Fibroblast of skin of right quadriceps (primary cell): ENCODE data around the gene LRWD1.
"Not testable (repeated sequence)": the region's sequence is repeated elsewhere in the genome, so short reads cannot be mapped to it uniquely, and the experiment has no call there.

Experiments used
- DNase-seq: peaks from one replicate; pipeline ENCODE4 v3.0.0-alpha.2; 2013

Gene LRWD1

DNA sequence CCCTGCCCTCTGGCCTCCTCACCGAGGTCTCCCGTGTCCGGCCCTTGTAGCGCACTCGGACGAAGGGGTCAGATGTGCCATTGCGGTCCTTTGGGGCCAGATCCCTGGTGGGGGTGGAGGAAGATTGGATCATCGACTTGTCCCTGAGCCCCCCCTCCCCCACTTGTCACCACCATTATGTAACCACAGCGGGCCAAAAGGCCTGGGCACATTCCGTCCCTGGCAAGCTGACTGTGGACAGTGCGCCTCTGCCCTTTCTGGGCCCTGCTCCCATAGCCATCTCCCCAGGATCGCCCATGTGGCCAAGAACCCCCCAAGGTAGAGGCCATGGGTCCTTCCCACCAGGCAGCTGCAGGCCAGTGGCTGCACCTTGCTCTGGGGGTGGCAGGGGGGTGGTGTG lies 38.4 kb downstream of the LRWD1 start:
- DNase-seq, result not testable (repeated sequence)

GRCh38 chr7:102505298-102506185 lies 40.8 kb downstream of the LRWD1 start:
- not testable (repeated sequence) for DNase-seq

GRCh38 chr7:102507410-102508088 lies 42.8 kb downstream of the LRWD1 start:
- DNase-seq, result not testable (repeated sequence)

DNA sequence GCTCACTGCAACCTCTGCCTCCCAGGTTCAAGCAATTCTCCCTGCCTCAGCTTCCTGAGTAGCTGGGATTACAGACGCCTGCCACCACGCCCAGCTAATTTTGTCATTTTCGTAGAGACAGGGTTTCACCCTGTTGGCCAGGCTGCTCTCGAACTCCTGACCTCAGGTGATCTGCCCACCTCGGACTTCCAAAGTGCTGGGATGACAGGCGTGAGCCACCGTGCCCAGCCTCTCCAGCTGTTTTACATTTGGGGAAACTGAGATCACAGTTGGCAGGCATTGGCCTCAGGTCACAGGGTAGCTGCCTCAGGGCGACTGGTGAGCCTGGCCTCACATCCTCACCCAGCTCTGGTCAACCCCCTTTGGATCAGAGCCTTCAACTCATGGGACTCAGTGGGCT lies 45.8 kb downstream of the LRWD1 start:
- not testable (repeated sequence) for DNase-seq

DNA sequence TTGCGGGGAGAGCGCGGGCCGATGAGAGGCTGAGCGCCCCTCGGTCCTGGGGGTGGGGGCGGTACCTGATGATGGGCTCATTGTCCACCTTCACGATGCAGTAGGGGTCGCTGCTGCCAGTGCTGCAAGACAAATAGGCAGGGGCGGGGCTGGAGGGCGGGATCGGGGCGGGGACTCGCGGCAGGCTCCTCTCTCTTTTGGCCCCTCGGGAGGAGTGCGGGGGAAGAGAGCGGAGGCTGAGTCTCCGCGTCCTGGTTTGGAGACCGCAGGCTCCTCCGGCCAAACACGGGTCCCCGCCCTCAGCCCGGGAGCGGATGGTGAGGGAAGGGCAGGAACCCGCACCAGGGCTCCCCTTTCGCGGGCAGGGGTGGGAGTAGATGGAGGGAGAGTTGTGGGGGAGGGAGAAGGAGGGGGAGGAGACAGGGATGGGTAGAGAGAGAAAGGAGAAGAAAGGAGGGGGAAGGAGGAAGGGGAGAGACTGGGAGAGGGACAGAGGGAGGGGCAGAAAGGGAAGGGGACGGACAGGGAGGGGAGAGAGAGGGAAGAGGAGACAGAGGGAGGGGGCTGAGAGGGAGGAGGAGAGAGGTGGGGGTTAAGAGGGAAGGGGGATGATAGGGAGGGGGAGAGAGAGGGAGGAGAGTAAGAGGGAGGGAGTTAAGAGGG lies 47.2 kb downstream of the LRWD1 start:
- DNase-seq, result not testable (repeated sequence)

GRCh38 chr7:102512642-102513221 lies 47.9 kb downstream of the LRWD1 start:
- DNase-seq, result peak; percentile 90

- not testable (repeated sequence) for DNase-seq
Measured at GRCh38 chr7:102514881-102515721, 50.3 kb downstream of the LRWD1 start.

DNA sequence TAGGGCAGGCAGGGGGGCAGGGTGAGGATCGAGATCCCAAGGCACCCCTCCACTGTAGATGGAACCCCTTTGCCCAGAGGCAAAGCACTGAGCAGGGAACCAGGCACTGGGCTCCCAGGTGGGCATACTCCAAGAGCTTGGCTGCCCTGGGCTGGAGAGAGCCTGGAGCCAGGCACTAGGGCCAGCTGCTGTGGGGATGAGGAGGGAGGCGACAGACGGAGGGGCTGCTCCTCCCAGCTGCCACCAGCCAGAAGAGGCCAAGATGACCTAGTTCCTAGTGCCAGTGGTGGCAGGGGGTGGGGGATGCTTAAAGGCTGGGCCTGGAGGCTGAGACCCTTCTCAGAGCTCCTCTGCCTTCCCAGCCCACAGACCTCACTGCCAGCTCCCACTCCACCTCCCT lies 51.1 kb downstream of the LRWD1 start:
- not testable (repeated sequence) for DNase-seq

- DNase-seq, result not testable (repeated sequence)
Measured at GRCh38 chr7:102516951-102517350, 52.2 kb downstream of the LRWD1 start.

DNA sequence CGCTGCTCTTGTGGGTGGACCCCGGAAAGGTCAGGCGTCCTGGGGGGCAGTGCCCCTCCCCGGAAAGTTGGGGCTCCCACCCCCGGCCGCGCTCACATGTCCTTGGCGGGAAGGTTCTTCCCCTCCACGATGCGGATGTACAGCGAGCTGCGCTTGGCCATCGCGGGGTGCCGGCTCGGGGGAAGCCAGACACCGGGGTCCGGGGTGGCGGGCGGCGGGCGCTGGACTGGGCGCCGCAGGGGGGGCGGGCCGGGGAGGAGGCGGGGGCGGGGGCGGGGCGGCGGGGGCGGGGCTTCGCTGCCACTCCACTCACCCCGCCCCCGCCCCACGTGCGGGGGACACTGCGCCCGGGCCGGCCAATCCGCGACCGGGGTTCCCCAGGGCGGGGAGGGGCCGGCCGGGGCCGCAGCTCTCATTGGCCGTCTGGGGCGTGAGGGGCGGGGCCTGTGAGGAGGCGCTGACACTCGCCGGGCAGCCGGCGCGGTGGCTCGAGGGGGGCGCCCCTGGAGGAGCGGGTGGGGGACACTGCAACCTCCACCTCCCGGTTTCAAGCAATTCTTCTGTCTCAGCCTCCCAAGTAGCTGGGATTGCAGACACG lies 52.9 kb downstream of the LRWD1 start, which contains the start of gene RASA4B:
TSS of gene RASA4B (minus strand) at position 228 of the 598 bp plus-strand sequence. CDS start at position 161, 67 bp downstream.
- peak; percentile 8 for DNase-seq

DNA sequence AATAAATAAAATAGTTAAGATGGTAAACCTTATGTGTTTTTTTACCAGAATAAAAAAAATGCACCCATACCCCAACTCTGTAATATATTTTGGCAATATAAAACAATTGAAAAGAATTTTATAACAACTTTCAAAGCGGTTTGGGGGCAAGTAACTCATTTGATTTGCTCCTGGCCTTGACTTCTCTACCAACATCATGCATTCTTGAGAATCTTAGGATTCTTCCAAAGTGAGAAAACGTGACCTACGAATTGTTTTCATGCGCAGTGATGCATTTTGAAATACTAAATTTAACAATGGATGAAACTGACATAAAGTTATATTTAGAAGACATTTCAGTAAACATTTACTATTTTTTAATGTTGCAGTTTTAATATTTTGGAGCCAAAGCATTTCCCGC lies 56.0 kb downstream of the LRWD1 start:
- DNase-seq, result not testable (repeated sequence)
